GM10266 (cell line): ENCODE measurements around the gene MAGI1.

Source experiments
- DNase-seq: peaks from one replicate; pipeline ENCODE4 v3.0.0; 2012; ENCODE audit errors: extremely low spot score
- CTCF ChIP-seq: IDR thresholded peaks from 2 replicates; pipeline ENCODE4 v1.5.1; 2012; ENCODE audit warnings: mild to moderate bottlenecking, low read depth; ENCODE audit not compliant: control insufficient read depth, insufficient read depth; ENCODE audit errors: missing control alignments

Gene MAGI1

GRCh38 chr3:66041116-66041515, 2.4 kb upstream of the MAGI1 start:
- DNase-seq = no peak
- no peak for TF ChIP-seq CTCF

DNA sequence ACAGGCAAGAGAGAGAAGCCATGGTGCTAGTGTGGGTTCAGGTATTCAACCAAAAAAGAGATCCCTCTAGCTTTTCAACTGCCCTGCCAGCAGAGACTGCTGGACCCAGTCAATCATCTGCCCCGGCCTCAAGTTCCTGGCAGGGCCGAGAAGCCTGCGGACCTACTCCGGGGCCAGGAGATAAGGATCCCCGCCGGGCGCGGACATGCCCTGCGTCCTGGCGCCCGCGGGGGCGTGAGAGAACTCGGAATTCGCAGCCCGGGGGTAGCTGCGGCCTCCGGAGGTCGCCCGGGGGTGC, 821 bp upstream of the MAGI1 start:
- no peak for DNase-seq
- TF ChIP-seq CTCF = no peak

GRCh38 chr3:66038384-66038725, 363 bp downstream of the MAGI1 start:
- DNase-seq = peak; percentile 58
- no peak for TF ChIP-seq CTCF

GRCh38 chr3:66037986-66038369, 740 bp downstream of the MAGI1 start:
- TF ChIP-seq CTCF = no peak
- peak; percentile 47 for DNase-seq

GRCh38 chr3:66037330-66037985, 1.3 kb downstream of the MAGI1 start:
- DNase-seq = no peak
- no peak for TF ChIP-seq CTCF

GRCh38 chr3:66036586-66037148, 2.1 kb downstream of the MAGI1 start:
- TF ChIP-seq CTCF = no peak
- no peak for DNase-seq

DNA sequence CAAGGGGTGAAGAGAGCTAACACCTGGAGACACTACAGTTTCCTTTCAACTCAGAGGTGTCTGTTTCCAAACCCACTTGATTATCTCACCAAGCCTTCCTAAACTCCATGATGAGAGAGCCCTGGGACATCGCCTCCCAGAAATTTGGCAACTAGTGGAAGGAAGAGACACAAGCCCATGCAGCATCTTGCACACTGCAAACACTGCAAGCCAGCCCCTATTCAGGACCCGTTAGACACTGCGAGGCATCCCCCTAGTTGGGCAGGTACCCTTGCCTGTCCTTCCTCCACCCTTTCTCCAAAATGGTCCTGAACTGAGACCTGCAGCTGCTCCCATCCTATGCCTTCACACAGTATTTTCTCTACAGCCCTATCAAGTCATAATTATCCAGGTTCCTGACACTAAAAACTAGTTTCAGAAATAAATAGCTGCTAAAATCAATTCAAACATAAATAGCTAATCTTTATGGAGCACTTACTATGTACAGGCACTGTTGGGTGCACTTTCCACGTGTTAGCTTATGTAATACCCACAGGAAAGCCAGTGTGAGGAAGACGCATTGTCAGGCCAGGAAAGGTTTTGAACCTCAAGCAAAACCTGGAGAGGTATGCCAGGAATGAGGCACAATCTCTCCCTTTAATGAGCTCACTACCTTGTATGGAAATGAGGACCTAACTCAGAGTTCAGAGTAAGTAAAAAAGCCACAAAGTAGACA, 2.8 kb downstream of the MAGI1 start:
- no peak for DNase-seq
- TF ChIP-seq CTCF = no peak
